Suppressor macrophage treated with lipopolysaccharide for 4 hours (primary cell): ENCODE measurements around the gene MXI1.
"Not testable (repeated sequence)": the region's sequence is repeated elsewhere in the genome, so short reads cannot be mapped to it uniquely, and the experiment has no call there.

Experiments used
- DNase-seq: peaks from one replicate; pipeline ENCODE4 v3.0.0-alpha.2; 2020

MXI1 gene

DNA sequence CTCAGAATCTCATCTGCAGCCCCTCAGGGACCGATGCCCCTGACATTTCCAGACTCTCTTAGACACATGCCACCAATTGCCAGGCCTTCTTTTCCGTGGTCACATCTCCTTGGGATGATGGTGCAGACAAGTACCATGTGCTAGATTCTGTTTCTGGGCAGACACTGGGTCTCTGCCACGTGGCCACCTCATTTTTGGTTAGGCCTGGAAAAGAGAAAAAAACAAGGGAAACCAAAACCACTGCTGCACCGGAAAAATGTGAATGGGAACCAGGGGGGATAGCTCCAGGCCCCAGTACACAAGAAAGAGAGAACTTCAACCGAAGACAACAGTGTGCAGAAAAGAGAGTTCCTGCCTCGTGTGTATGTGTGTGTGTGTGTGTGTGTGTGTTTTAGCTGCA lies 23.0 kb upstream of the MXI1 start:
- DNase-seq: no peak

GRCh38 chr10:110185646-110186182 lies 21.7 kb upstream of the MXI1 start:
- not testable (repeated sequence) for DNase-seq

GRCh38 chr10:110190170-110190569 lies 17.2 kb upstream of the MXI1 start:
- DNase-seq: no peak

- peak; percentile 64 for DNase-seq
Measured at GRCh38 chr10:110192552-110192951, 14.9 kb upstream of the MXI1 start.

DNA sequence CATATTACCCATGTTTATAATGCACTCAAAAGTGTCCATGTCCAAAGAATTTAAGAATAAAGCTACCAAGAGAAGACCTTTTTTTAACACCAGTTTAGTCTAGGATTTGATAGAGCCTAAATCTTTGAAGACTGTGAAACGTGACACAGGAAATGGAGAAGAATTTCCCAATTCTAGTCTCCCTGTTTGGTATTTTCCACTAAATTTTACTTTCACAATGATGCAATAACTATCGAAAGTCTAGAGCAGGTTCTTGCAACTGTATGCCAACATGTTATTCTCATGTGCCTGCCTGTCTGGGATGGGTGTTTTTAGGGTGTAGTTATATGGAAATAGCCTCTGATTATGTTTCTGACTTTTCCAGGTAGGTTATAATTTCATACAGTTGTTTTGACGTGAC lies 6.9 kb upstream of the MXI1 start:
- DNase-seq: peak; percentile 73

- DNase-seq: not testable (repeated sequence)
Measured at GRCh38 chr10:110201046-110201445, 6.4 kb upstream of the MXI1 start.

DNA sequence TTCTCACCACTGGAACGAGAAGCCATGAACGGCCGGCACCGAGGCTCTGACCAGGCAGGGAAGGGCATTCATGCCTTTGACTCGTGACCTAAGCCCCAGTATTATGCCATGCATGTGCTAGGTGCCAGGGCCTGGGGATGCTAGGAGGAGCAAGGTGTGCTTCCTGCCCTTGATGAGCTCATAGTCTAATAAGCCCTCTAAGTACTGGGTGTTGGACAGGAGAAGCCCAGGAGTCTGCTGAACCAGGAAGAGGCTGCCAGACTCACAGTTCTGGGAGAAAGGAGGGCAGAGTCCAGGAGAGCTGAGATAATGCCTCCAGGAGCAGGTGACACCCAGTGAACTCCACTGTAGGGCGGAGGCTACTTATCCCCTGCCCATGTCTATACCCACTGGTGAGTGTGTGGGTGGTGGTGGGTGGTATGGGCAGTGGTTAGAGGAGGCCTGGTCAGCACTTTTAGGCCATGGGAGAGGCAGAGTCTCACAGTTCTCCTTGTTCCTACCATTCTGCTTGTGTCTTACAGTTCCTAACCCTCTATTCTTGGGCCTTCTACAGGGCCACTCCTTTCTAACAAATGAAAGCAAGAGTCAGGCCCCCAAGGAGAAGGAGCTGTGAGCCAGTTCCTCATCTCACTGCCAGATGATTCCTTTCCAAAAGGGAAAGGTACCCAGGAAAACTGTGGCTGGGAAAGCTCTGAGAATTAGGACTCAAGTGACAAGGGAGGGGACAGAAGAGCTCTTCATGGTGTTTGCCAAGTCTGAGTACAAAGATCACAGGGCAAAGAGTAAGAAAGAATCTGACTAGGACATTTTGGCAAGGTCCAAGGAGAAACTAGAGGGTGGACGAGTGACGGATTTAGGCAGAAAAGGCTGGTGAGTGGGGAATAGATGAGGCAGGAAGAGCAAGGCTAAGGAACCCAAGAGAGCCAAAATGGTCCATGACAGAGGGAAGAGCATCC lies 3.6 kb upstream of the MXI1 start:
- DNase-seq: no peak

- no peak for DNase-seq
Measured at GRCh38 chr10:110205051-110205675, 2.2 kb upstream of the MXI1 start.

DNA sequence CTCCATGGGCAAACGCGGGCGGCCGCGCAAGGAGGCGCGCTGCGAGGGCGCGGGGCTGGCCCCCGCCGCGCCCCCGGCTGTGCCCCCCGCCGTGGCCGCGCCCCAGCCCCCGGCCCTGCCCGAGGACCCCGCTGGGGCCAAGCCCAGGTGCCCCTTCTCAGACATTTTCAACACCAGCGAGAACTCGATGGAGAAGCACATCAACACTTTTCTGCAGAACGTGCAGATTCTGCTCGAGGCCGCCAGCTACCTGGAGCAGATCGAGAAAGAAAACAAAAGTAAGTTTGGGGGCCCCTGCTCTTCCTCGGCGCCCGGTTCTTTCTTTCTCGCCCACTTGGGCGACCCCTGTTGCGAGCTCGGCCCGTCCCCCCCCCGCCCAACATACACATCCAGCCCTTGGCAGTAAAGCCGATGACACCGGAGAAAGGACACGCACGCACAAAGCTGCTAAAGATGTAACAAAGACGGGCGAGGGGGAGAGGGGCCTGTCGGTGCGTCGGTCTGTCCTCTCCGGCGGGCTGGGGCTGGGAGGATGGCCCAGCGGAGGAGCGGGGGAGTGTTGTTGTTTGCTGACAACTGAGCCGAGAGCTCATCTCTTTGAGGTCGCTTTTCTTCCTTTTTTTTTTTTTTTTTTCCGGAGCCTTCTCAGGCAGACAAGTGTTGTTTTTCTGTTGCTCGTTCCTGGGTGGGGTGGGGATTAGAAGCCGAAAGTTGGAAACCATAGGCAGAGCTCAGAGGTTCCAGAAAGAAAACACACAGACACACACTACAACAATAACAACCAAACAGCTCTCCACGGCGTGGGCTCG lies 604 bp downstream of the MXI1 start:
- peak; percentile 57 for DNase-seq

- peak; percentile 61 for DNase-seq
Measured at GRCh38 chr10:110208614-110209453, 1.4 kb downstream of the MXI1 start.

DNA sequence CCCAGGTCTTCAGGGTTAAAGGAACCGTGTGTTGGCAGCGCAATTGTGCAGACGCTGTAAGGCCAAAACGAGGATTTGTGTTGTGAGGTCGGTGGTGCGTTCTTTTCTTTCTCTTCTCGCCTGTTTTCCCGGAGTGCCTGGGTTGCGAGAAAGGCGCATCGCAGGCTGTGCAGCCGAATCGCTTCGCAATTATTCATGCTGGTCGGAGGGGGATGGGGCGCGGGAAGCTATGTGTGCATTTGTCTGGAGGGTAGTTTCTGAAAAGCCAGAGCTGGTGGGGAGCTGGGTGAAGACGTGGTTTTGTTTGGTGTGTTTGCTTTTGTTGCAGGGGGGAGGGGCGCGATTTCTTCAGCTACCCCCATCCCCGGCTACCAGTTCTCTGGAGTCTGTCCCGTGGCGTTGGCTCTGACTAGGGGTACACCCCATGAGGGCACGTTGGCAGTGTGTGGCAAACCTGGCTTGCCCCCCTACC lies 2.1 kb downstream of the MXI1 start:
- peak; percentile 43 for DNase-seq

- peak; percentile 59 for DNase-seq
Measured at GRCh38 chr10:110209926-110210673, 2.7 kb downstream of the MXI1 start.

- DNase-seq: peak; percentile 98
Measured at GRCh38 chr10:110210674-110211464, 3.5 kb downstream of the MXI1 start.

- no peak for DNase-seq
Measured at GRCh38 chr10:110211465-110211843, 4.0 kb downstream of the MXI1 start.

GRCh38 chr10:110212119-110213006 lies 5.0 kb downstream of the MXI1 start:
- DNase-seq: peak; percentile 62

DNA sequence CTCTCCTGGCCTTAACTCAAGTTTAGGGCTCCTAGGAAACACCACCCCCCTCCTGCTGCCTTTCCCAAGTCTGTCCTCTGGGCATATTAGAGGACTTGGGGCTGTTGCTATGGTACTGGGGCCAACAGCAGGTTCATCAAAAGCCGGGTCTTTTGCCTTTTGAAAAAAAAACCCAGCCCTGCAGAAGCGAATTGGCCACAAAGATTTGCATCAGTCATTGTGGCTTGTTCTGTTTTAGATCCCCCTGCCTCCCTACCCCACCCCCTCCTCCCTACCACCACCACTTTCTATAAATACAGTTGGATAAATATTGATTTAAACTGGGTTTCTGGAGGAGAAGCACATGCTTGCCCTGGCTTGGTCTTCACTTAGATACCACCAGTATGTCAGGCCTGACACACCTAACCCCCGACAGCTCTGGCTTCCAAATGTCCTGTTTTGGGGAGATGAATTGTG lies 7.0 kb downstream of the MXI1 start:
- no peak for DNase-seq

- DNase-seq: no peak
Measured at GRCh38 chr10:110215286-110216170, 8.1 kb downstream of the MXI1 start.

- DNase-seq: no peak
Measured at GRCh38 chr10:110216240-110216639, 8.8 kb downstream of the MXI1 start.
